ENCODE results near the gene SCARF2. TPM values are rescaled to one million over a fixed set of nuclear protein-coding genes. Genes with fewer than 3 reads are reported as not detected.

Gene SCARF2
- total RNA-seq, 4 donors from 2014 or later = 1.1 to 6.9 (median 2.4) TPM

DNA sequence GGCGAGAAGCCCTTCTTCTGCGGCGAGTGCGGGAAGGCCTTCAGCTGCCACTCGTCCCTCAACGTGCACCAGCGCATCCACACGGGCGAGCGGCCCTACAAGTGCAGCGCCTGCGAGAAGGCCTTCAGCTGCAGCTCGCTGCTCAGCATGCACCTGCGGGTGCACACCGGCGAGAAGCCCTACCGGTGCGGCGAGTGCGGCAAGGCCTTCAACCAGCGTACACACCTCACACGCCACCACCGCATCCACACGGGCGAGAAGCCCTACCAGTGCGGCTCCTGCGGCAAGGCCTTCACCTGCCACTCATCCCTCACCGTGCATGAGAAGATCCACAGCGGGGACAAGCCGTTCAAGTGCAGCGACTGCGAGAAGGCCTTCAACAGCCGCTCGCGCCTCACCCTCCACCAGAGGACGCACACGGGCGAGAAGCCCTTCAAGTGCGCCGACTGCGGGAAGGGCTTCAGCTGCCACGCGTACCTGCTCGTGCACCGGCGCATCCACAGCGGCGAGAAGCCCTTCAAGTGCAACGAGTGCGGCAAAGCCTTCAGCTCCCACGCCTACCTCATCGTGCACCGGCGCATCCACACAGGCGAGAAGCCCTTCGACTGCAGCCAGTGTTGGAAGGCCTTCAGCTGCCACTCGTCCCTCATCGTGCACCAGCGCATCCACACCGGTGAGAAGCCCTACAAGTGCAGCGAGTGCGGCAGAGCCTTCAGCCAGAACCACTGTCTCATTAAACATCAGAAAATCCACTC, 31.5 kb downstream of the SCARF2 start:
- intact Hi-C loops (cut with DNase I) = no loop called here
- H3K27ac ChIP-seq = no peak overlapping the region
- DNase-seq = no peak

DNA sequence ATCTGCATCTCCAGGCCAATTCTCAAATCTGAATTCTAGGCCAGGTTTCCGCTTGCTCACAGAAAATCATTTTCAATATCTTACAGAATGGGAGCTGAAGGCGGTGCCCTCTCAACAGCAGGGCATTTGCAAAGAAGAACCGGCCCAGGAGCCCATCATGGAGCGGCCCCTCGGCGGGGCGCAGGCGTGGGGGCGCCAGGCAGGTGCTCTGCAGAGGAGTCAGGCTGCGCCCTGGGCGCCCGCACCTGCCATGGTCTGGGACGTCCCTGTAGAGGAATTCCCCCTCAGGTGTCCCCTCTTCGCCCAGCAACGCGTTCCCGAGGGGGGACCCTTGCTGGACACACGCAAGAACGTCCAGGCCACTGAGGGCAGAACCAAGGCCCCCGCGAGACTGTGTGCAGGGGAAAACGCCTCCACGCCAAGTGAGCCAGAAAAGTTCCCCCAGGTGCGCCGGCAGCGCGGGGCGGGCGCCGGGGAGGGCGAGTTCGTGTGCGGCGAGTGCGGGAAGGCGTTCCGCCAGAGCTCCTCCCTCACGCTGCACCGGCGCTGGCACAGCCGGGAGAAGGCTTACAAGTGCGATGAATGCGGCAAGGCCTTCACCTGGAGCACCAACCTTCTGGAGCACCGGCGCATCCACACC, 32.2 kb downstream of the SCARF2 start:
- DNase-seq = no peak
- H3K4me1 ChIP-seq = no peaks in the 10 kb centered on the region

More for the DNA sequence above, 31.5 kb downstream of the SCARF2 start:
- Histone ChIP-seq H3K9me3 (no peaks in the 10 kb centered on the region), H3K27me3 (no peaks in the 10 kb centered on the region), H3K36me3 (peaks cover 0 to 65% (median 17%) of the 10 kb centered on the region in 3 donors), H3K4me1 (no peaks in the 10 kb centered on the region), H3K4me3 (no peak overlapping the region)
- WGBS, 2 donors = 97% methylated on average over 13 to 21 of the region's 62 CpGs
- TF ChIP-seq, protein P1, sequence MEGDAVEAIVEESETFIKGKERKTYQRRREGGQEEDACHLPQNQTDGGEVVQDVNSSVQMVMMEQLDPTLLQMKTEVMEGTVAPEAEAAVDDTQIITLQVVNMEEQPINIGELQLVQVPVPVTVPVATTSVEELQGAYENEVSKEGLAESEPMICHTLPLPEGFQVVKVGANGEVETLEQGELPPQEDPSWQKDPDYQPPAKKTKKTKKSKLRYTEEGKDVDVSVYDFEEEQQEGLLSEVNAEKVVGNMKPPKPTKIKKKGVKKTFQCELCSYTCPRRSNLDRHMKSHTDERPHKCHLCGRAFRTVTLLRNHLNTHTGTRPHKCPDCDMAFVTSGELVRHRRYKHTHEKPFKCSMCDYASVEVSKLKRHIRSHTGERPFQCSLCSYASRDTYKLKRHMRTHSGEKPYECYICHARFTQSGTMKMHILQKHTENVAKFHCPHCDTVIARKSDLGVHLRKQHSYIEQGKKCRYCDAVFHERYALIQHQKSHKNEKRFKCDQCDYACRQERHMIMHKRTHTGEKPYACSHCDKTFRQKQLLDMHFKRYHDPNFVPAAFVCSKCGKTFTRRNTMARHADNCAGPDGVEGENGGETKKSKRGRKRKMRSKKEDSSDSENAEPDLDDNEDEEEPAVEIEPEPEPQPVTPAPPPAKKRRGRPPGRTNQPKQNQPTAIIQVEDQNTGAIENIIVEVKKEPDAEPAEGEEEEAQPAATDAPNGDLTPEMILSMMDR (IDR thresholded peaks at IDR 0.05) = no peak
- TF ChIP-seq POLR2A (IDR thresholded peaks at IDR 0.05) = no peak

DNA sequence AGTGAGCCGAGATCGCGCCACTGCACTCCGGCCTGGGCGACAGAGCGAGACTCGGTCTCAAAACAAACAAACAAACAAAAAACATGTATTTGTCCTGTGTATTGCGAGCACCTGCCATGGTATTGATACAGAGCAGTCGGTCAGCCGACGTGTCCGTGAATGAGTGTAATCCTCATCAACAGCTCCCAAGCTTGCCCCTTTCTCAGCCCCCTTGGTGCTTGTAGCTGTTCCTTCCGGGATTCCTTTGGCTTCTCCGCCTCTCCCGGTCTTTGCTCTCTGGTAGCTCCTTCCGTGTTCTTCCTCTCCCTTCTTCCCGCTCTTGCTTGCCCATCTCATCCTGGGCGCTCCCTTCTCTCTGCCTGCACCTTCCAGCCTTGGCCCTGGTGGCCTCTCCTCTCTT, 32.7 kb downstream of the SCARF2 start:
- WGBS, 2 donors = 94% methylated on average over 17 of the region's 18 CpGs
- Histone ChIP-seq H3K27me3 (no peaks in the 10 kb centered on the region), H3K4me1 (no peaks in the 10 kb centered on the region), H3K9me3 (no peaks in the 10 kb centered on the region), H3K27ac (no peak overlapping the region), H3K36me3 (peaks cover 0 to 76% (median 17%) of the 10 kb centered on the region in 3 donors), H3K4me3 (no peak overlapping the region)
- intact Hi-C loops (cut with DNase I) = no loop called here
- DNase-seq = no peak
- TF ChIP-seq POLR2A (IDR thresholded peaks at IDR 0.05) = no peak
- TF ChIP-seq, protein P1 (IDR thresholded peaks at IDR 0.05) = no peak

More for the DNA sequence above, 32.2 kb downstream of the SCARF2 start:
- no peak for TF ChIP-seq POLR2A (IDR thresholded peaks at IDR 0.05)
- TF ChIP-seq, protein P1 (IDR thresholded peaks at IDR 0.05) = no peak
- Histone ChIP-seq H3K36me3 (peaks cover 0 to 72% (median 17%) of the 10 kb centered on the region in 3 donors), H3K27me3 (no peaks in the 10 kb centered on the region), H3K4me3 (no peak overlapping the region), H3K9me3 (no peaks in the 10 kb centered on the region), H3K27ac (no peak overlapping the region)
- 95 to 100% methylated on average over 4 to 29 of the region's 45 CpGs for WGBS, 2 donors
- intact Hi-C loops (cut with DNase I) = no loop called here

DNA sequence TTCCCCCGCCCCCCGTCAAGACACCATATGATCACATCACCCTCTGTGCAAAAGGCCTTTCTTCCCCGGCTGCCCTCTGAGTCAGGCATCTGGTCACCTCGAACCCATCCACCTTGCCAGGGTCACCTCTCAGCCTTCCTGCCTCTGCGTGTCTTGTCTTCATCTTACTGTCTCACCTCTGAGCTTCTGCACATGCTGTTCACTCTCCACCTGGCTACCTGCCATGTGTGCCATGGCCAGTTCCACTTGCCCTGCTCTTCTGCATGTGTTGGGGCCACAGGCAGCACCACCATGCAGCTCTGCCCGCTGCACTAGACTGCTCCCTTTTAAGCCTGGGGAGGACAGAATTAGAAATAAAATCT, 33.9 kb downstream of the SCARF2 start:
- whole genome bisulfite sequencing, 2 donors = 93 to 98% methylated on average over 5 to 6 of the region's 6 CpGs
- H3K9me3 ChIP-seq = no peaks in the 10 kb centered on the region
- H3K27ac ChIP-seq = no peak overlapping the region
- no peak for DNase-seq
- H3K4me1 ChIP-seq = no peaks in the 10 kb centered on the region
- H3K36me3 ChIP-seq = peaks cover 0 to 76% (median 17%) of the 10 kb centered on the region in 3 donors
- intact Hi-C loops (cut with DNase I) = no loop called here
- no peaks in the 10 kb centered on the region for H3K27me3 ChIP-seq
- TF ChIP-seq POLR2A (IDR thresholded peaks at IDR 0.05) = no peak
- TF ChIP-seq, protein P1 (IDR thresholded peaks at IDR 0.05) = no peak
- no peak overlapping the region for H3K4me3 ChIP-seq

Data from esophagus squamous epithelium (tissue), 5 donors.